HCT116 (cell line): ENCODE measurements around the gene H2AZ2. TPM values are rescaled to one million over a fixed set of nuclear protein-coding genes. Genes with fewer than 3 reads are reported as not detected.

Experiments
- ATAC-seq: fragments of 200-7000 bp; cut with Tn5 transposase; 2 replicates; pipeline ENCODE4 v1.9.1; 2020; ENCODE audit warnings: mild to moderate bottlenecking, moderate library complexity
- BruUV-seq: library from RNA; stranded (reverse); fragments of 400-500 nt; replicated peaks from 2 replicates; lab custom pipeline; 2021; lab: Mats Ljungman, UMichigan
- CTCF ChIA-PET: fragments of 300-600 bp; sonication (Branson Sonifier 250); formaldehyde crosslinking; loops from one replicate; lab custom pipeline; 2021; ENCODE audit warnings: antibody characterized with exemption; lab: Charles Lee
- POLR2A ChIA-PET: fragments of 300-600, 350-600 bp; sonication (Branson Sonifier 250); formaldehyde crosslinking; loops from one replicate; lab custom pipeline; 2021; ENCODE audit warnings: antibody characterized with exemption; lab: Charles Lee
- RAD21 ChIA-PET, 2 experiments: fragments of 300-600 bp; sonication (Branson Sonifier 250); formaldehyde crosslinking; loops; one replicate each; lab custom pipeline; 2023; ENCODE audit warnings: low total read pairs in 2 of 2; ENCODE audit not compliant: uncharacterized antibody in 2 of 2, unreplicated experiment in 2 of 2, low non-redundant PET in 1 of 2; lab: Charles Lee
- DNase-seq: peaks from one replicate; pipeline ENCODE4 v3.0.0-alpha.2; 2010; ENCODE audit warnings: low read depth, low spot score
- H2AFZ ChIP-seq: fragments of 200-600 bp; shearing (Covaris generic), sonication (generic); 2 replicates; pipeline ENCODE4 v1.6.1; 2017; ENCODE audit warnings: low read depth, mixed run types, mixed read lengths, antibody characterized with exemption, low read length; ENCODE audit not compliant: poor library complexity, severe bottlenecking
- H3K27ac ChIP-seq: 2 replicates; pipeline ENCODE4 v1.5.1; 2012; ENCODE audit warnings: low read depth, low read length
- H3K27me3 ChIP-seq: fragments of 200-600 bp; sonication (generic); 2 replicates; pipeline ENCODE4 v1.6.1; 2016; ENCODE audit warnings: mixed run types, low read length, mixed read lengths; ENCODE audit not compliant: insufficient read depth
- H3K36me3 ChIP-seq, 2 experiments: fragments of 200-500 bp in 1 of 2; fragments of 200-600 bp in 1 of 2; sonication (Bioruptor generic) in 1 of 2; sonication (generic) in 1 of 2; 2 replicates each; pipeline versions ENCODE4 v1.5.1 to v1.6.1; 2014 to 2016; ENCODE audit warnings: low read length in 2 of 2, inconsistent platforms in 1 of 2, mixed read lengths in 1 of 2, mixed run types in 1 of 2; ENCODE audit not compliant: insufficient read depth in 2 of 2, control insufficient read depth in 1 of 2
- H3K4me1 ChIP-seq, 2 experiments: fragments of 200-600 bp in 1 of 2; sonication (generic) in 1 of 2; 2 replicates each; pipeline versions ENCODE4 v1.5.1 to v1.6.1; 2012 to 2017; ENCODE audit warnings: low read length in 2 of 2, inconsistent platforms in 1 of 2, mild to moderate bottlenecking in 1 of 2, mixed read lengths in 1 of 2, mixed run types in 1 of 2, moderate library complexity in 1 of 2; ENCODE audit not compliant: insufficient read depth in 2 of 2, control insufficient read depth in 1 of 2
- H3K4me2 ChIP-seq: fragments of 200-600 bp; sonication (generic); 2 replicates; pipeline ENCODE4 v1.6.1; 2017; ENCODE audit warnings: mixed run types, low read length, mixed read lengths
- H3K4me3 ChIP-seq, 2 experiments: fragments of 200-600 bp in 1 of 2; sonication (generic) in 1 of 2; replicated peaks in 1 of 2; 2 replicates each; pipeline ENCODE4 v1.5.1; 2011 to 2016; ENCODE audit warnings: low read length in 2 of 2, control low read depth in 1 of 2, low read depth in 1 of 2, mild to moderate bottlenecking in 1 of 2, mixed read lengths in 1 of 2, mixed run types in 1 of 2
- H3K79me2 ChIP-seq: fragments of 200-600 bp; sonication (generic); 2 replicates; pipeline ENCODE4 v1.6.1; 2017; ENCODE audit warnings: mild to moderate bottlenecking, mixed run types, low read length, moderate library complexity, mixed read lengths; ENCODE audit not compliant: insufficient read depth
- H3K9ac ChIP-seq: fragments of 200-600 bp; sonication (generic); 2 replicates; pipeline ENCODE4 v1.6.1; 2016; ENCODE audit warnings: low read length, mixed read lengths
- H3K9me2 ChIP-seq: fragments of 200-600 bp; sonication (generic), shearing (Covaris generic); 2 replicates; pipeline ENCODE4 v1.6.1; 2017; ENCODE audit warnings: mixed run types, mild to moderate bottlenecking, moderate library complexity; ENCODE audit not compliant: insufficient read depth
- H3K9me3 ChIP-seq, 2 experiments: fragments of 200-500 bp in 1 of 2; fragments of 200-600 bp in 1 of 2; sonication (Bioruptor generic) in 1 of 2; sonication (generic) in 1 of 2; 2 replicates each; pipeline ENCODE4 v1.6.1; 2014 to 2017; ENCODE audit warnings: low read length in 2 of 2, mixed read lengths in 2 of 2, inconsistent platforms in 1 of 2, low read depth in 1 of 2, mild to moderate bottlenecking in 1 of 2, mixed run types in 1 of 2, moderate library complexity in 1 of 2; ENCODE audit not compliant: control insufficient read depth in 1 of 2, insufficient read depth in 1 of 2
- H4K20me1 ChIP-seq: fragments of 200-600 bp; sonication (generic), shearing (Covaris generic); 2 replicates; pipeline ENCODE4 v1.6.1; 2017; ENCODE audit warnings: mixed run types, mild to moderate bottlenecking, moderate library complexity; ENCODE audit not compliant: insufficient read depth
- CBX3 ChIP-seq: IDR thresholded peaks from 2 replicates; pipeline ENCODE4 v1.6.1; 2012; ENCODE audit warnings: low read depth
- EGR1 ChIP-seq: IDR thresholded peaks from 2 replicates; pipeline ENCODE4 v1.6.1; 2012; ENCODE audit warnings: low read depth
- ELF1 ChIP-seq: IDR thresholded peaks from 2 replicates; pipeline ENCODE4 v1.6.1; 2012; ENCODE audit warnings: low read depth, borderline replicate concordance
- EZH2 ChIP-seq: fragments of 200-600 bp; sonication (generic); IDR thresholded peaks from 2 replicates; pipeline ENCODE4 v1.6.1; 2017; ENCODE audit warnings: antibody characterized with exemption, mixed run types
- EZH2phosphoT487 ChIP-seq: fragments of 200-600 bp; IDR thresholded peaks from 2 replicates; pipeline ENCODE4 v1.6.1; 2018; ENCODE audit warnings: antibody characterized with exemption, borderline replicate concordance
- JUND ChIP-seq: IDR thresholded peaks from 2 replicates; pipeline ENCODE4 v1.6.1; 2012
- POLR2A ChIP-seq: IDR thresholded peaks from 2 replicates; pipeline ENCODE4 v1.7.0; 2011; ENCODE audit warnings: borderline replicate concordance; ENCODE audit not compliant: insufficient read depth, insufficient read length; ENCODE audit errors: extremely low read depth
- RAD21 ChIP-seq: IDR thresholded peaks from 2 replicates; pipeline ENCODE4 v1.6.1; 2012; ENCODE audit warnings: low read depth, mild to moderate bottlenecking
- SRF ChIP-seq: IDR thresholded peaks from 2 replicates; pipeline ENCODE4 v1.6.1; 2012; ENCODE audit warnings: low read depth
- TCF7L2 ChIP-seq: IDR thresholded peaks from 2 replicates; pipeline ENCODE4 v1.7.0; 2011; ENCODE audit warnings: borderline replicate concordance, inconsistent platforms; ENCODE audit not compliant: insufficient read depth, insufficient read length; ENCODE audit errors: extremely low read depth
- YY1 ChIP-seq: IDR thresholded peaks from 2 replicates; pipeline ENCODE4 v1.6.1; 2011; ENCODE audit warnings: low read length, low read depth, moderate library complexity, mild to moderate bottlenecking; ENCODE audit not compliant: insufficient replicate concordance; ENCODE audit errors: extremely low read depth
- ZFX ChIP-seq: fragments of 450-650 bp; IDR thresholded peaks from 2 replicates; pipeline ENCODE4 v1.6.1; 2017
- ZNF274 ChIP-seq: fragments of 200-500 bp; sonication (Bioruptor generic); IDR thresholded peaks from 2 replicates; pipeline ENCODE4 v1.6.1; 2014; ENCODE audit warnings: mild to moderate bottlenecking, low read depth, low read length, inconsistent platforms
- intact Hi-C: fragments of 100-400 bp; cut with micrococcal nuclease; formaldehyde crosslinking; loops from 2 replicates; pipeline ENCODE4 v1.10.0; 2022
- total RNA-seq: library from RNA; stranded (reverse); gene quantifications from one replicate; pipeline ENCODE4 v1.2.1, GENCODE V29; 2021; ENCODE audit not compliant: unreplicated experiment
- TF ChIP-seq, protein P1 (sequence below), 3 experiments: fragments of 200-600 bp in 1 of 3; sonication (generic) in 1 of 3; IDR thresholded peaks in 2 of 3; conservative IDR thresholded peaks in 1 of 3; 2 replicates each; pipeline ENCODE4 v1.5.1; 2012 to 2017; ENCODE audit warnings: low read depth in 2 of 3, low read length in 2 of 3, antibody characterized with exemption in 1 of 3, borderline replicate concordance in 1 of 3, control low read depth in 1 of 3, mild to moderate bottlenecking in 1 of 3, mixed read lengths in 1 of 3, mixed run types in 1 of 3, moderate library complexity in 1 of 3; ENCODE audit not compliant: insufficient read depth in 1 of 3
- TF ChIP-seq, protein P2 (sequence below): IDR thresholded peaks from 2 replicates; pipeline ENCODE4 v1.6.1; 2011; ENCODE audit warnings: mild to moderate bottlenecking, low read length, moderate library complexity; ENCODE audit not compliant: insufficient replicate concordance; ENCODE audit errors: extremely low read depth
- TF ChIP-seq, protein P3 (sequence below): IDR thresholded peaks from 2 replicates; pipeline ENCODE4 v1.6.1; 2012
- TF ChIP-seq, protein P4 (sequence below): IDR thresholded peaks from 2 replicates; pipeline ENCODE4 v1.6.1; 2012

The H2AZ2 gene
- total RNA-seq, 1 experiment from 2014 or later, result 226 TPM

DNA sequence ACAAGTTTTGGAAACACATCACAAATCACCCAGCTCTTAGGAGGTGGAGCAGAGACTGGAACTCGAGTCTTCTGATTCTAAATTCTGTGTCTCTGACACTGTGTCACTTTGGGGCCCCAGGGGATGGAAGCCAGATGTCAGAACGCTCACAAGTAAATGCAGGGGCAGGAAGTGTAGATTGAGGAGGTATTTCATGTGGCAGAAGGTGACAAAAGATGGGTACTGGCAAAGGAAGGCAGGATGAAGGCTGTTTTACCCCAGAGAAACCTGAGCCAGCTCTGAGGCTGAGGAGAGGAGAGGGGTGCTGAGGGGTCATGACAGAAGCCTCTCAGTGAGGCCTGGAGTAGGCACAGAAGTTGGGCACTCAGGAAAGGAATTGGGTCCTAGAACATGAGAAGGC is 43.5 kb upstream of the H2AZ2 start (continued):
- no peak for TF ChIP-seq TCF7L2

DNA sequence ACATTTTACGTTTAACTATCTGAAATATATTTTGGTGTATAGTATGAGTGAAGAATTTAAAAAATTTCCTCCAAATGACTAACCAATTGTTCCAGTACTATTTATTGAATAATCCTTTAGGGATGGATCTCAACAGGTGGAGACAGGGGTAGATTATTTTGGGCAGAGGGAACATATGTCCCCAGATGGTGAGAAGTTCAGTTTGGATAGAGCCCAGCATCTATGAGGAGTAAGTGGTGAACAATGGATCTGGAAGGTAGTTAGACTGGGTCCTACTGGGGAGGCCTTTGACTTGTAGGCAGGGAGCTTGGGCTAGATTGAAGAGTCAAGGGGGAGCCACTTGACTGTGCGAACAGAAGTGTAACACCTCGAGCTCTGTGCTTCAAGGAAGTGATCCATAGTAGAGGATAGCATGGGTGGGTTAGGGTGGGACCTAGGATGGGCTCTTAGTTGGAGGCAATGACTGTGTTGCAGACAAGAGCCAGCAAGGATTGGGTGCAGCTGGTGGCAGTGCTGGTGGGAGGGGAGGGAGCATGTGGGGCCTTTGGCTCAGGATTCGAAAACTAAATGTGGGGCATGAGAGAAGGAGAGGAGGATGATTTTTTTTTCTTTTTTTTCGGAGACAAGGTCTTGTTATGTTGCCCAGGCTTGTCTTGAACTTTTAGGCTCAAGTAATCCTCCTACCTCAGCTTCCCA is 41.3 kb upstream of the H2AZ2 start:
- intact Hi-C loops, result no loop called here
- H3K27me3 ChIP-seq, result no peaks in the 10 kb centered on the region
- H3K9me3 ChIP-seq, result peaks cover 0 to 3% of the 10 kb centered on the region in 2 experiments; a peak in 1 of 4 replicates
- ChIA-PET CTCF (no interaction called here), RAD21 (no interaction called here), POLR2A (no interaction called here)
- no peak overlapping the region for H3K4me2 ChIP-seq
- H3K79me2 ChIP-seq, result peaks cover 12% of the 10 kb centered on the region
- TF ChIP-seq EZH2phosphoT487 (no peak), ELF1 (no peak), CBX3 (no peak), SRF (no peak), JUND (no peak), ZFX (no peak), RAD21 (no peak), ZNF274 (no peak), POLR2A (no peak), EGR1 (no peak), YY1 (no peak), EZH2 (no peak)
- TF ChIP-seq, protein P1, sequence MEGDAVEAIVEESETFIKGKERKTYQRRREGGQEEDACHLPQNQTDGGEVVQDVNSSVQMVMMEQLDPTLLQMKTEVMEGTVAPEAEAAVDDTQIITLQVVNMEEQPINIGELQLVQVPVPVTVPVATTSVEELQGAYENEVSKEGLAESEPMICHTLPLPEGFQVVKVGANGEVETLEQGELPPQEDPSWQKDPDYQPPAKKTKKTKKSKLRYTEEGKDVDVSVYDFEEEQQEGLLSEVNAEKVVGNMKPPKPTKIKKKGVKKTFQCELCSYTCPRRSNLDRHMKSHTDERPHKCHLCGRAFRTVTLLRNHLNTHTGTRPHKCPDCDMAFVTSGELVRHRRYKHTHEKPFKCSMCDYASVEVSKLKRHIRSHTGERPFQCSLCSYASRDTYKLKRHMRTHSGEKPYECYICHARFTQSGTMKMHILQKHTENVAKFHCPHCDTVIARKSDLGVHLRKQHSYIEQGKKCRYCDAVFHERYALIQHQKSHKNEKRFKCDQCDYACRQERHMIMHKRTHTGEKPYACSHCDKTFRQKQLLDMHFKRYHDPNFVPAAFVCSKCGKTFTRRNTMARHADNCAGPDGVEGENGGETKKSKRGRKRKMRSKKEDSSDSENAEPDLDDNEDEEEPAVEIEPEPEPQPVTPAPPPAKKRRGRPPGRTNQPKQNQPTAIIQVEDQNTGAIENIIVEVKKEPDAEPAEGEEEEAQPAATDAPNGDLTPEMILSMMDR (IDR thresholded peaks at IDR 0.05 in 2 of 3, conservative IDR thresholded peaks at IDR 0.05 in 1 of 3; ENCODE audit: borderline replicate concordance in 1 of 3, insufficient read depth in 1 of 3, low read depth in 2 of 3, low read length in 2 of 3), result no peak
- TF ChIP-seq, protein P2, sequence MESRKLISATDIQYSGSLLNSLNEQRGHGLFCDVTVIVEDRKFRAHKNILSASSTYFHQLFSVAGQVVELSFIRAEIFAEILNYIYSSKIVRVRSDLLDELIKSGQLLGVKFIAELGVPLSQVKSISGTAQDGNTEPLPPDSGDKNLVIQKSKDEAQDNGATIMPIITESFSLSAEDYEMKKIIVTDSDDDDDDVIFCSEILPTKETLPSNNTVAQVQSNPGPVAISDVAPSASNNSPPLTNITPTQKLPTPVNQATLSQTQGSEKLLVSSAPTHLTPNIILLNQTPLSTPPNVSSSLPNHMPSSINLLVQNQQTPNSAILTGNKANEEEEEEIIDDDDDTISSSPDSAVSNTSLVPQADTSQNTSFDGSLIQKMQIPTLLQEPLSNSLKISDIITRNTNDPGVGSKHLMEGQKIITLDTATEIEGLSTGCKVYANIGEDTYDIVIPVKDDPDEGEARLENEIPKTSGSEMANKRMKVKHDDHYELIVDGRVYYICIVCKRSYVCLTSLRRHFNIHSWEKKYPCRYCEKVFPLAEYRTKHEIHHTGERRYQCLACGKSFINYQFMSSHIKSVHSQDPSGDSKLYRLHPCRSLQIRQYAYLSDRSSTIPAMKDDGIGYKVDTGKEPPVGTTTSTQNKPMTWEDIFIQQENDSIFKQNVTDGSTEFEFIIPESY, result no peak
- TF ChIP-seq, protein P3, sequence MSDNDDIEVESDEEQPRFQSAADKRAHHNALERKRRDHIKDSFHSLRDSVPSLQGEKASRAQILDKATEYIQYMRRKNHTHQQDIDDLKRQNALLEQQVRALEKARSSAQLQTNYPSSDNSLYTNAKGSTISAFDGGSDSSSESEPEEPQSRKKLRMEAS, result no peak
- TF ChIP-seq, protein P4, sequence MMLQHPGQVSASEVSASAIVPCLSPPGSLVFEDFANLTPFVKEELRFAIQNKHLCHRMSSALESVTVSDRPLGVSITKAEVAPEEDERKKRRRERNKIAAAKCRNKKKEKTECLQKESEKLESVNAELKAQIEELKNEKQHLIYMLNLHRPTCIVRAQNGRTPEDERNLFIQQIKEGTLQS, result no peak
- no peak overlapping the region for H2AFZ ChIP-seq
- no peaks in the 10 kb centered on the region for H4K20me1 ChIP-seq
- no peak overlapping the region for H3K27ac ChIP-seq
- peaks cover 0 to 5% of the 10 kb centered on the region in 2 experiments; a peak in 1 of 4 replicates for H3K36me3 ChIP-seq
- H3K4me1 ChIP-seq, result peaks cover 3 to 21% of the 10 kb centered on the region in 2 experiments
- BruUV-seq, result no TSS peak
- DNase-seq, result no peak
- no peak overlapping the region for H3K4me3 ChIP-seq
- no peak for ATAC-seq
- no peaks in the 10 kb centered on the region for H3K9me2 ChIP-seq
- H3K9ac ChIP-seq, result no peak overlapping the region
